Neuronal stem cell (in vitro differentiated cells): Measurements from ENCODE around the gene OSTF1.

Experiments
- DNase-seq: peaks from one replicate; pipeline ENCODE4 v3.0.0-alpha.2; 2013; ENCODE audit warnings: low spot score
- H2AFZ ChIP-seq: one replicate; pipeline ENCODE4 v1.6.1; 2013; ENCODE audit warnings: mild to moderate bottlenecking, low read length, inconsistent platforms
- H2AK5ac ChIP-seq: 2 replicates; pipeline ENCODE4 v1.6.1; 2013; ENCODE audit warnings: low read depth, mild to moderate bottlenecking, inconsistent platforms, low read length, moderate library complexity, mixed read lengths
- H2BK120ac ChIP-seq: 2 replicates; pipeline ENCODE4 v1.6.1; 2013; ENCODE audit warnings: low read depth, mild to moderate bottlenecking, inconsistent platforms, low read length, moderate library complexity, mixed read lengths
- H2BK12ac ChIP-seq: one replicate; pipeline ENCODE4 v1.6.1; 2013; ENCODE audit warnings: low read length, inconsistent platforms
- H2BK15ac ChIP-seq: 2 replicates; pipeline ENCODE4 v1.6.1; 2013; ENCODE audit warnings: mild to moderate bottlenecking, low read length, inconsistent platforms, mixed read lengths
- H2BK5ac ChIP-seq: one replicate; pipeline ENCODE4 v1.6.1; 2013; ENCODE audit warnings: inconsistent platforms, mild to moderate bottlenecking, low read length, moderate library complexity
- H3K14ac ChIP-seq: one replicate; pipeline ENCODE4 v1.6.1; 2013; ENCODE audit warnings: low read length, inconsistent platforms
- H3K18ac ChIP-seq: 2 replicates; pipeline ENCODE4 v1.6.1; 2013; ENCODE audit warnings: low read length, inconsistent platforms
- H3K23ac ChIP-seq: 2 replicates; pipeline ENCODE4 v1.6.1; 2013; ENCODE audit warnings: low read depth, mild to moderate bottlenecking, mixed read lengths, low read length, inconsistent platforms; ENCODE audit not compliant: poor library complexity
- H3K27ac ChIP-seq: replicated peaks from 3 replicates; pipeline ENCODE4 v1.5.1; 2013; ENCODE audit warnings: low read length, inconsistent platforms
- H3K27me3 ChIP-seq, 3 experiments: 2 replicates each; pipeline ENCODE4 v1.6.1; 2013; ENCODE audit warnings: low read length in 3 of 3, mild to moderate bottlenecking in 2 of 3, inconsistent platforms in 1 of 3, low read depth in 1 of 3, mixed read lengths in 1 of 3, moderate library complexity in 1 of 3; ENCODE audit not compliant: control insufficient read depth in 3 of 3, insufficient read depth in 3 of 3
- H3K36me3 ChIP-seq, 2 donors: replicated peaks in 1 of 2; 2 replicates each; pipeline ENCODE4 v1.6.1; 2013; ENCODE audit warnings: low read length in 2 of 2; ENCODE audit not compliant: control insufficient read depth in 2 of 2, insufficient read depth in 2 of 2
- H3K4ac ChIP-seq: 2 replicates; pipeline ENCODE4 v1.6.1; 2013; ENCODE audit warnings: inconsistent platforms, mild to moderate bottlenecking, low read length, moderate library complexity
- H3K4me1 ChIP-seq, 2 donors: 1 replicate in 1 of 2; 2 replicates in 1 of 2; pipeline ENCODE4 v1.6.1; 2013; ENCODE audit warnings: low read length in 2 of 2, low read depth in 1 of 2; ENCODE audit not compliant: control insufficient read depth in 2 of 2, insufficient read depth in 1 of 2
- H3K4me2 ChIP-seq: one replicate; pipeline ENCODE4 v1.6.1; 2013; ENCODE audit warnings: mild to moderate bottlenecking, low read length, inconsistent platforms; ENCODE audit not compliant: insufficient read depth, poor library complexity, severe bottlenecking
- H3K4me3 ChIP-seq, 2 donors: 2 replicates each; pipeline ENCODE4 v1.5.1; 2013; ENCODE audit warnings: low read length in 2 of 2, mild to moderate bottlenecking in 2 of 2, inconsistent platforms in 1 of 2, moderate library complexity in 1 of 2
- H3K79me1 ChIP-seq: one replicate; pipeline ENCODE4 v1.6.1; 2013; ENCODE audit warnings: low read depth, mild to moderate bottlenecking, inconsistent platforms, low read length, moderate library complexity
- H3K9ac ChIP-seq: one replicate; pipeline ENCODE4 v1.6.1; 2013; ENCODE audit warnings: mild to moderate bottlenecking, low read depth, low read length, inconsistent platforms; ENCODE audit not compliant: poor library complexity
- H3K9me3 ChIP-seq, 2 donors: replicated peaks in 1 of 2; 2 replicates each; pipeline versions ENCODE3 to v1.6.1; 2013; ENCODE audit warnings: low read length in 2 of 2, mild to moderate bottlenecking in 2 of 2, inconsistent platforms in 1 of 2, low read depth in 1 of 2, mixed read lengths in 1 of 2, moderate library complexity in 1 of 2; ENCODE audit not compliant: control insufficient read depth in 2 of 2, insufficient read depth in 1 of 2
- H4K8ac ChIP-seq: one replicate; pipeline ENCODE4 v1.6.1; 2013; ENCODE audit warnings: low read depth, mild to moderate bottlenecking, inconsistent platforms, low read length, moderate library complexity
- H4K91ac ChIP-seq: one replicate; pipeline ENCODE4 v1.6.1; 2013; ENCODE audit warnings: low read length, low read depth, mild to moderate bottlenecking, inconsistent platforms; ENCODE audit not compliant: poor library complexity
- WGBS, 2 donors: extraction: QIAGEN DNeasy Blood & Tissue Kit; methylation state at CpG; one replicate each; pipeline ENCODE4 v1.1.7; 2013; ENCODE audit warnings: missing lambda C conversion rate in 2 of 2, mixed read lengths in 1 of 2; ENCODE audit not compliant: insufficient read length in 2 of 2, insufficient replicate concordance in 1 of 2; ENCODE audit errors: extremely low coverage in 2 of 2; 5-methylcytosine and 5-hydroxymethylcytosine counted together

Gene OSTF1

GRCh38 chr9:75054368-75055001, 33.8 kb upstream of the OSTF1 start:
- Histone ChIP-seq H2BK12ac (no peak overlapping the region), H3K9me3 (no peaks in the 10 kb centered on the region), H2BK5ac (no peak overlapping the region), H3K27ac (no peak overlapping the region), H3K36me3 (no peaks in the 10 kb centered on the region), H3K4me1 (no peaks in the 10 kb centered on the region), H3K4ac (no peak overlapping the region), H3K79me1 (no peaks in the 10 kb centered on the region), H3K14ac (no peak overlapping the region), H2BK120ac (no peak overlapping the region), H3K23ac (no peak overlapping the region), H3K4me2 (no peak overlapping the region), H3K4me3 (no peak overlapping the region), H3K27me3 (no peaks in the 10 kb centered on the region), H2AK5ac (no peak overlapping the region), H4K8ac (no peak overlapping the region), H2BK15ac (no peak overlapping the region), H3K18ac (no peak overlapping the region), H4K91ac (no peak overlapping the region), H2AFZ (no peak overlapping the region), H3K9ac (no peak overlapping the region)
- no CpG with 5 or more reads among the region's 5 CpGs for WGBS, 2 donors
- DNase-seq: no peak

- WGBS, 2 donors: no CpG with 5 or more reads among the region's 2 CpGs
Observed at GRCh38 chr9:75061169-75061568, 27.1 kb upstream of the OSTF1 start.

GRCh38 chr9:75063556-75064305, 24.6 kb upstream of the OSTF1 start:
- Histone ChIP-seq H2AK5ac (no peak overlapping the region), H3K79me1 (no peaks in the 10 kb centered on the region), H3K4me2 (no peak overlapping the region), H3K4me3 (no peak overlapping the region), H3K23ac (no peak overlapping the region), H3K14ac (no peak overlapping the region), H4K91ac (no peak overlapping the region), H3K4ac (no peak overlapping the region), H2BK120ac (no peak overlapping the region), H2BK15ac (no peak overlapping the region), H2BK5ac (no peak overlapping the region), H2AFZ (no peak overlapping the region), H3K36me3 (no peaks in the 10 kb centered on the region), H3K27me3 (no peaks in the 10 kb centered on the region), H4K8ac (no peak overlapping the region), H3K4me1 (no peaks in the 10 kb centered on the region), H3K18ac (no peak overlapping the region), H3K9ac (no peak overlapping the region), H2BK12ac (no peak overlapping the region), H3K9me3 (no peaks in the 10 kb centered on the region), H3K27ac (no peak overlapping the region)
- no peak for DNase-seq
- no CpG with 5 or more reads among the region's 1 CpG for WGBS, 2 donors

More at GRCh38 chr9:75061169-75061568, 27.1 kb upstream of the OSTF1 start:
- Histone ChIP-seq H3K27ac (no peak overlapping the region), H3K18ac (no peak overlapping the region), H3K9me3 (no peaks in the 10 kb centered on the region), H2AFZ (no peak overlapping the region), H3K23ac (no peak overlapping the region), H2BK5ac (no peak overlapping the region), H2BK15ac (no peak overlapping the region), H2BK12ac (no peak overlapping the region), H4K8ac (no peak overlapping the region), H3K4me2 (no peak overlapping the region), H3K4me1 (no peaks in the 10 kb centered on the region), H2BK120ac (no peak overlapping the region), H3K36me3 (no peaks in the 10 kb centered on the region), H3K4me3 (no peak overlapping the region), H3K4ac (no peak overlapping the region), H3K14ac (no peak overlapping the region), H3K9ac (no peak overlapping the region), H3K27me3 (no peaks in the 10 kb centered on the region), H2AK5ac (no peak overlapping the region), H3K79me1 (no peaks in the 10 kb centered on the region), H4K91ac (no peak overlapping the region)
- no peak for DNase-seq

DNA sequence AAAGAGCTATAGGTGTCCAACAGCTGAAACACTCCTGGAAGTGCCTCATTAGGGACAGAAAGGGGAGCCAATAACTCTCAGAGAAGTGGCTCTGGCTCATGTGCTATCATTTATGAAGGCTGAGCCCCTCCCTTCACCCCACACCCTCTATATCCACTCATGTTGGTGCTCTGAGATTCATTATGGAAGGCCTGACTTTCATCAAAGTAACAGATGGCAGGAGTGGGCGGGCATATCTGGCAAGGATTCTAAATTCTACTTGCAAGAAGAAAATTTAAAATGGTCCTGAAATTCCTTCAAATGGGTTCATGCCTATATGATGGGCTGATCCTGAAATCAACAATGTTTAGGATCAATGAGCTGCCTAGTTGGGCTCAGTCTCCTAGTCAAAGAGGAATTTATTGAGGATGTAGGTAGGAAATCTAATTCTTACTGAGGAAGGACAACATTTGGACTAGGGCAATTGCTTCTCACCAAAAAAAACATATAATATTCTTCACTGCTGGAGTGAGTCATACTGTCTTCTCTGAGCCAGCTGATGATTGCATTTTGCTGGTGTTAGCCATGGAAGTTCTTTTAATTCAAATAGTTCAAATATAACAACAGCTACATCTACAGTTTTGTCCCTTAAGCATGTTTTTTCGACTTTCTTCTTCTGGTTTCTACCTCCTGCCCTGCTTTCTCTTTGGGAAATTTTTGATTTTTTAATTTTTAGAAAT, 23.8 kb upstream of the OSTF1 start:
- no peak overlapping the region for H3K14ac ChIP-seq
- no peak overlapping the region for H3K4me2 ChIP-seq
- no peak overlapping the region for H3K18ac ChIP-seq
- WGBS, 2 donors: no CpG with 5 or more reads among the region's 2 CpGs
- H4K91ac ChIP-seq: no peak overlapping the region
- no peaks in the 10 kb centered on the region for H3K4me1 ChIP-seq
- H2BK12ac ChIP-seq: no peak overlapping the region
- no peaks in the 10 kb centered on the region for H3K36me3 ChIP-seq
- H3K23ac ChIP-seq: no peak overlapping the region
- H2BK15ac ChIP-seq: no peak overlapping the region
- no peak overlapping the region for H2BK5ac ChIP-seq
- DNase-seq: no peak
- H2AK5ac ChIP-seq: no peak overlapping the region
- H3K9ac ChIP-seq: no peak overlapping the region
- H3K27me3 ChIP-seq: no peaks in the 10 kb centered on the region
- H4K8ac ChIP-seq: no peak overlapping the region
- no peak overlapping the region for H3K4me3 ChIP-seq
- H3K4ac ChIP-seq: no peak overlapping the region
- no peaks in the 10 kb centered on the region for H3K9me3 ChIP-seq
- H3K27ac ChIP-seq: no peak overlapping the region
- H3K79me1 ChIP-seq: no peaks in the 10 kb centered on the region
- no peak overlapping the region for H2BK120ac ChIP-seq
- no peak overlapping the region for H2AFZ ChIP-seq
